HG03571 (cell line): ENCODE measurements around the gene SWSAP1.
"Not testable (repeated sequence)": the region's sequence is repeated elsewhere in the genome, so short reads cannot be mapped to it uniquely, and the experiment has no call there.

Experiments
- ATAC-seq: cut with Tn5 transposase; IDR thresholded peaks from one replicate; pipeline ENCODE4 v1.9.1; 2021; ENCODE audit not compliant: unreplicated experiment

SWSAP1 gene

DNA sequence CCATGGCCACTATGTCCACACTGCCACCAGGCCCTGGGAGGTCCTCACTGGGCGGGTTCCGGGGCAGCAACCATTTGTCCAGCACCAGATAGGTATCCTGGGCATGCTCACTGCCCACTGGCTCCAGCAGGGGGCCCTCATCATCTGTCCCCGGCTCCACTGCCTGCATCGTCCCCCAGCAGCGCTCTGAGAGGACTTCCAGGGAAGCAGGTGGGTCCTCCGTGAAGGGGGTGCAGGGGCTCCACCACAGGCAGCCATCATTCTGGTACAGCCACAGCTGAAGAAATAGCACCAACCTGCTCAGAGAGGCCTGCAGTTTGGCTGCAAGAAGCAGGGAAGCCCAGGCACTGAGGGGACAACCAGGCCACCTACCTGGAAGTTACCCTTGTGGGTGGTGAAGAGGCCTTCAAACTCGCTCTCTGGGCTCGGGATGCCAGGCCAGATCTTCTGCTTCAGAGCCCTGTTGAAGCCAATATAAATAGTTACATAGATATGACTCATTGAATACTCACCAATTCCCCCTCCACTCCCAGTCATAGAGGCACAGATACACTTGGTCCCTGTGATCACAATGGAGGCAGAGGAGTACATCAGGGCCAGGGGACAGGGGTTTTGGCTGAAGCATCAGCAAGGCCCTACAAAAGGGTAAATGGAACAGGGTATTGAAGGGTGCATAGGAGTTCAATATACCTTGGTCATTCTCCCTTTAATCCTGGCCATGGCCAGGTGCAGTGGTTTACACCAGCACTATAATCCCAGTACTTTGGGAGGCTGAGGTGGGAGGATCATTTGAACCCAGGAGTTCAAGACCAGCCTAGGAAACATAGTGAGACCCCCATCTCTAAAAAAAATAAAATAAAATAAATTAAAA lies 4.1 kb downstream of the SWSAP1 start:
- ATAC-seq, result no peak

DNA sequence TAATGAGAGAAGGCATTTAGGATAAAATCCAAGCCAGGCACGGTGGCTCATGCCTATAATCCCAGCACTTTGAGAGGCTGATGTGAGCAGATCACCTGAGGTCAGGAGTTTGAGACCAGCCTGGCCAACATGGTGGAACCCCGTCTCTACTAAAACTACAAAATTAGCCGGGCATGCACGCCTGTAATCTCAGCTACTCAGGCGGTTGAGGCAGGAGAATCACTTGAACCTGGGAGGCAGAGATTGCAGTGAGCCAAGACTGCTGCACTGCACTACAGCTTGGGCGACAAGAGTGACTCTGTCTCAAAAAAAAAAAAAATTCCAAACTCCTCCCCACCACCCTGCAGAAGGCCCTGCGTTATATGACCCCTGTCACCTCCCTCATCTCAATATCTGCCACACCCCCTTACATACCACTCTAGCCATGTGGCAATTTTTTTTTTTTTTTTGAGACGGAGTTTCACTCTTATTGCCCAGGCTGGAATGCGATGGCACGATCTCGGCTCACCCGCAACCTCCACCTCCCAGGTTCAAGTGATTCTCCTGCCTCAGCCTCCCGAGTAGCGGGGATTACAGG lies 4.9 kb downstream of the SWSAP1 start:
- not testable (repeated sequence) for ATAC-seq

DNA sequence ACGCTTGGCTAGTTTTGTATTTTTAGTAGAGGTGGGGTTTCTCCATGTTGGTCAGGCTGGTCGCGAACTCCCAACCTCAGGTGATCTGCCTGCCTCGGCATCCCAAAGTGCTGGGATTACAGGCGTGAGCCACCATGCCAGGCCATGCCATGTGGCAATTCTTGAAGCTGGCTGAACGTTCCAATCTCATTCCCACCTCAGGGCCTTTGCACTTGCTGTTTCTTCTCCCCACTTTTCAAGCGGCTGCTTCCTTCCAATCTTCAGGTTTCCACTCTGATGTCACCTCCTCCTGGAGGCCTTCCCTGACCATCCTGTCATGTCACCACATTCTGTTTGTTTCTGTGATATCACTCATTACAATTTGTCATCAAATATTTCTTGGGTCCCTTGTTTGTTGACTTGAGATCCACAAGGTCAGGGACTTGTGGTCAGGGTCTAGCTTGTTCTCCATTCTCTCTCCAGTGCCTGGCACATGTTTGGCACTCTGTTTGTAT lies 5.4 kb downstream of the SWSAP1 start:
- no peak for ATAC-seq

DNA sequence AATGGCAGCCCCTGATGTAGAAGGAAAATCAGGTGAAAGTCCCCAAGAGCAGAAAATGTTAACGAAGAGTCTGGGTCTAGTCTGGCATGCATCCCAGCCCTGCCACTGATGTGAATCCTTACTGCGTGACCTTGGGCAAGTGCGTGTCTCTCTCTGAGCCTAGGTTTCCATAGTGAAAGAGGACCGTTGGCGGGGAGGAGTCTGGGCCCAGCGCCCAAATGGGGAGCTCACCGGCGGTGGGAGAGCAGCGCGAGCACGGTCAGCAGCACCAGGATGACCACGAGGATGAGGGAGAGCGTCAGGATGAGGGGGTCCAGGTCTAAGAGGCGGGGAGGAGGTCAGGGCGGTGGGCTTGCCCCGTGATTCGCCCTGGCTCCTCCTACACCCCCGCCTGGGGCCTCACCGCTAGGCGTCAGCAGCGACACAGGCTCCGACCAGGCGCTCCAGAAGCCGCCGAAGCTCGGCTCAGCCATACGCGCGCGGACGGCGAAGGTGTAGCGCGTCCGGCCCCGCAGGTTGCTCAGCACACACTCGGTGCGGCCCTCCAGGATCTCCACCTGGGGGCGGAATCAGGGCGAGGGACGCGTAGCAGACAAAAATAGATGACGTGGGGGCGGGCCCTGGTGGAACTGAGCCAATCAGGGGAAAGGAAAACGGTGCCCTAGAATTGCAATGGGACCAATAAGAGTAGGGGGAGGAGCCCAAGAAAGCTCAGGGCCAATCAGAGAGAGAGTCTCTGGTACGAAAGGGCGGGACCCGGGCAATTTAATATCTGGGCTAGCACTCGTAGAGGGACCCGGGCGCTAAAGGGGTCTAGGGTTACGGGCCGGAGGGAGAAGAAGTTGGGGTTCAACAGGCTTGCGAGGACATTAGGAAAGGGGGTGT lies 6.4 kb downstream of the SWSAP1 start:
- peak; percentile 58 for ATAC-seq

DNA sequence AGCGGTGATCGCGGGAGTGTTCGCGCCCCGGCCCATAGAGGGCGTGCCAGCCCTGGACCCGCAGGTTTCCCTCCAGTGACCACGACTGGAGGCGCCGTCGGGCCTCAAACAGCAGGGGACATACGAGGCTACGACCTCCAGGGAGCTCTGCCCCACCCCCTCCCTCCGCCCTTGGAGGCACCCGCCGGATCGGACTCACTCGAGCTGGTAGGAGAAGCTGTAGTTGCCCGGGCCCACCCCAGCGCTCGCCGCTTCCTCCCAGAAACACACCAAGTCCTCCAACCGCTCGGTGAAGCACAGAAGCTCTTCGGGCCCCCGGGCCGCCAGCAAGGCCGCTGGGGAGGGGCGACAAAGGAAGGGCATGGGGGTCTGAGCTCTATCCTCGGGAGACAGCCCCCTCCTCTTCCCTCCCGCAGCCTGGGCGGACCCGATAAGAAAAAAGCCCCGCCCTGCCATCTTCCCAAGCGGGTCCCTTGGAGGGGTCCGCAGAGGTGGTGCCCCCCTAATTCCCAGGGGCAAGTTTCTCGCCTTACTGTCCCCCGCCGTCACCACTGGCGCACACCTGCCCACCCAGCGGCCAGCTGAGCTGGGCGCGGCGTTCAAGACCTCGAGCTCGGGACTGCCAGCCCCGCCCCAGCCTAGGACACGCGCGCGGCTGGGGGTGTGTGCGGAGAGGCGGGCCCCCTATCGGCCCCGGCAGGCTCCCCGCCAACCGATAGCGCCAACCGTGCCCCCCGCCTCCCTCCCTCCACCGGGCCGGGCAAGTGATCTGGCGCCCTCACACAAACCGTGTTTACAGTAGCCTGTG lies 8.6 kb downstream of the SWSAP1 start:
- ATAC-seq, result no peak

DNA sequence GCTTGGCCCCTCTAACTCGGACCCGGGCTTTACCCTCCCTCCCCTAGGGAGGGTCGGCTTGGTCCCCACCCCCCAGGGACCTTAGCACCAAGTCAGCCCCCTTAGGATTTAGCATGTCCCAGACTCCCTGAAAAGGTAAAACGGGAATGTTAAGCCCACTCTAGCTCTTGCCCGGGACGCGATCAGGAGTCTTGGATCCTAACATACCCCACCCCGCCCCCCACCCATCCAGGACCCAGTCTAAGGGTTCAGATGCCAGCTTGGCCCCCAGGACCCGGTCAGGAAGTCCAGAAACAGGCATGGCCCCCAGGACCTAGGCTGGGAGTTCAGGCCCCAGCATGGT lies 9.2 kb downstream of the SWSAP1 start:
- ATAC-seq, result no peak

DNA sequence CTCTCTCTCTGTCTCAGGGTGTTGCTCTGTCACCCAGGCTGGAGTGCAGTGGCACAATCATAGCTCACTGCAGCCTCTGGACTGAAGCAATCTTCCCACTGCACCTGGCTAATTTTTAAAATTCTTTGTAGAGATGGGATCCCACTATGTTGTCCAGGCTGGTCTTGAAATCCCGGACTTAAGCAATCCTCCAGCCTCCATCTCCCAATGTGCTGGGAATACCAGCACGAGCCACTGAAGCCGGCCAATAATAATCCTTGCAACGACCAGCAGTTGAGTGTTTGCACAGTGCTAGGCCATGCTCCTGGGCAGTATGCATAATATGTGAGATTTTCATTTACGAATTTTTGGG lies 10.3 kb downstream of the SWSAP1 start:
- no peak for ATAC-seq

DNA sequence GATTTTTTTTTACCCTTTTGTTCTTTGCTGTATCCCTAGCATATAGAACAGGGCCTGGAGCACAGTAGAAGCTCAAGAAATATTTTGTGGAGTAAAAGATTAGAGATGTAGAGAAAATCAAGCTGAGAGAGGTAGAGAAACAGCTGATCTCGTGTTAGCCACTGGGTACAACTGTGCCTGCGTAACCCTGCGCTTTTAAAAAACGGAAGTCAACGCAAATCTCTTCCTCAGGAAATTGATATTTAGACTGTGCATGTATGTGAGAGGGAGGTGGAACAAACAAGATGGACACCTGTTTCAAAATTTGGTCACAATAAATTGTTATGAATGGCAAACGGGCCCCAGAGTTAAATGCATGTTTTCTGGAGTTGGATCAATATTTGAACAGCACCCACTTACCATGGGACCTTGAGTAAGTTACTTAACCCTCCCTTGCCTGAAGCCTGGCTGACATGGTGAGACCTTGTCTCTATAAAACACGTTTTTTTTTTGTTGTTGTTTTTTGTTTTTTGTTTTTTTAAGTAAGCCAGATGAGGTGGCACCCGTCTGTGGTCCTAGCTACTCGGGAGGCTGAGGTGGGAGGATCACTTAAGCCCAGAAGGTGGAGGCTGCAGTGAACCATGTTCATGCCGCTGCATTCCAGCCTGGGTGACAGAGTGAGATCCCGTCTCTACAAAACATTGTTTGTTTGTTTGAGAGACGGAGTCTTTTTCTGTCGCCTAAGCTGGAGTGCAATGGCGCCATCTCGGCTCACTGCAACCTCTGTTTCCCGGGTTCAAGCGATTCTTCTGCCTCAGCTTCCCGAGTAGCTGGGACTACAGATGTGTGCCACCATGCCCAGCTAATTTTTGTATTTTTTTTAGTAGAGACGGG lies 12.9 kb downstream of the SWSAP1 start:
- ATAC-seq, result no peak

DNA sequence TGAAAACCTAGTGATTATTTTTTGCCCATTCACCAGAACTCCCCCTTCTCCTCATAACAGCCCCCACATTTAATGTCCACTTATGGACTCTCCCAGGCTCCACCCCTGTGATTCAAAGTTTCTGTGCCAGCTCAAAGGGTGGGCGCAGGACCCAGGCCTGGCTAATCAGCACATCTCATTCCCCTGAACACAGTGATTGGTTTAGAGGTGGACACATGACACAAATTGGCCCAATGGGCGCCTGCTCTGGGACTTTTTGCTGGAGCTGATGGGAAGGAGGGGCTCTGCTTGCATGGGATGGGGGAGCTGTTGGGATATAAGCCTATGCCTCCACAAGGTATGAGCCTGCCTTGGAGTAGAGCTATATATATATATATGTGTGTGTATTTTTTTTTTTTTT lies 15.9 kb downstream of the SWSAP1 start:
- no peak for ATAC-seq

DNA sequence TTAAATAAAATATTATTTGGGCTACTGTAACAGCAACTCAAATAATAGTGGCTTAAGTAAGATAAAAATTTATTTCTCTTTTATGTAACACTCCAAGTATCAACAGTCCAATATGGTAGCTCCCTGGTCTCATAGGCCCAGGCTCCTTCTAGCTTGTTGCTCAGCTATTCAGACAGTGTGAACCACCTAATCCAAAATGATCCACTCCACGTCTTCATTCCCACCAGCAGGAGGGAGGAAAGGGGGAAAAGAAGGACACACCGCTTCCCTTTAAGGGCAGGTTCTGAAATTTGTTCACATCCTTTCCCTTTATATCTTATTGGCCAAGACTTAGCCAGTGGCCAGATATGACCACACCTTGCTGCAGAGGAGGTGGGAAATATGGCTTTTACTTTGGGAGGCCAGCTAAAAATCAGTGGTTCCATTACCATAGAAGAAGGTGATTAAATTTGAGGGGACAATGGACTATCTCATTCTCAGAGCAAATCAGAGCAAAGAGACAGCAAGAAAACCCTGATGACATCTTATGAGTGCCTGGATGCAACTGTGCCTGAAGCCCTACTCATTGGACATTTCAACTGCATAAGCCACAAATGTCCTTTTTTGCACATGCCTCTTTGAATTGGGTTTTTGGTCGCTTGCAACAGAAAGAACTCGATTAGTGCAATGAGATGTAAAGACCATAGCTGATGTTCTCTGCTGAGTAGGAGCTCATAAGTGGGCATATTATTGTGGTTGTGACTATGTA lies 16.6 kb downstream of the SWSAP1 start:
- no peak for ATAC-seq

DNA sequence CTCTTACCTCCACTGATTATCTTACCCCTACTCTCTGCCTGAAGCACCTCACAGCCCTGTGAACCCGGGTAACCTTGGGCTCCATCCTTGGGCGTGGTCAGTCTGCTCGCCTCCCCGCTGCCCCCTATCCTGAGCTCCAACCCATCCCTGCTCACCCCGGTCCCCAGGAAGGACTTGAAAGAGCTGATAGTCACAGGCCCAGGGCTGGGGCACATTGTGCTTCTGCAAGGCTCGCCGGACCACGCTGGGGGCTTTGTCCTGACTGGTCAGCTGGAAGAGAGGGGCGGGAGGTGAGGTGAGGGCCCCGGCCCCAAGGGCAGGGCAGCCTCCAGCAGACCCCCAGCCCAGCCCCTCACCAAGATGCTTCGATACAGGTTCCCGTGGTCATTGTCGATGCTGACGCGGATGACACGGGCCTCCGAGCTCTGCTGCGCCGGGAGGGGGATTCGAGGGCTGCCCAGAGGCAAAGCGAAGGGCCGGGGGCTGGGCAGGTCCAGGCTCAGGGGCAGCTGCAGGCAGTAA lies 22.7 kb downstream of the SWSAP1 start:
- no peak for ATAC-seq

DNA sequence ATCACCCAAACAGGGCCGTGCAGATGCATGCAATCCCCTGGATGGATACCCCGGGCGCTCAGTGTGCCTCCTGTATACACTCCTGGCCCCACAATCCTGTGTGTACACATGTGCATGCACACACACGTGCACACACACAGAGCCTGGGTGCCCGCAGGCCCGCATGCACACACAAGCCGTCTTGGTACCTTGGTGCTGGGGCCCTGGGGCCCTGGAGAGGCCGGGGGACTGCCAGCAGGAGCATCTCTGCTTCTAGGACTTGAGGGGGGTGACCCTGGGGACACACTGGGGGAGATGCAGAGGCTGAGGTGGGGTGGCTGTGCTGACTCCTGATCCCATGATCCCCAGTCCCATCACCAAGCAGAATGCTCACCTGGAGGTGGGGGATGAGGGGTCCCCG lies 25.2 kb downstream of the SWSAP1 start:
- no peak for ATAC-seq

DNA sequence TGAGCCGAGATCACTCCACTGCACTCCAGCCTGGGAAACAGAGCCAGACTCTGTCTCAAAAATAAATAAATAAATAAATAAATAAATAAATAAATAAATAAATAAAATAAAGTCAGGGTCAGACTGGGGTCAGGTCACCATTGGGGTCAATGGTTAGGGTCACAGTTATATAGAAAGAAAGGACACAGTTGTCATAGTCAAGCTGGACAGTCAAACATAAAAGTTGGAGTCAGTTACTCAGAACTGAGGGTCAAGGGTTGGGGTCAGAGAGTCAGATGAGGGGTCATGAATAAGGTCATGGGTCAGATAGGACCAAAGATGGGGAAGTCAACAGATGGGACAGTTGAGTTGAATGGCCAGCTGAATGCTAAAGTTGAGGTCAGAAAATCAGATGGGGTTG lies 26.3 kb downstream of the SWSAP1 start:
- ATAC-seq, result no peak

DNA sequence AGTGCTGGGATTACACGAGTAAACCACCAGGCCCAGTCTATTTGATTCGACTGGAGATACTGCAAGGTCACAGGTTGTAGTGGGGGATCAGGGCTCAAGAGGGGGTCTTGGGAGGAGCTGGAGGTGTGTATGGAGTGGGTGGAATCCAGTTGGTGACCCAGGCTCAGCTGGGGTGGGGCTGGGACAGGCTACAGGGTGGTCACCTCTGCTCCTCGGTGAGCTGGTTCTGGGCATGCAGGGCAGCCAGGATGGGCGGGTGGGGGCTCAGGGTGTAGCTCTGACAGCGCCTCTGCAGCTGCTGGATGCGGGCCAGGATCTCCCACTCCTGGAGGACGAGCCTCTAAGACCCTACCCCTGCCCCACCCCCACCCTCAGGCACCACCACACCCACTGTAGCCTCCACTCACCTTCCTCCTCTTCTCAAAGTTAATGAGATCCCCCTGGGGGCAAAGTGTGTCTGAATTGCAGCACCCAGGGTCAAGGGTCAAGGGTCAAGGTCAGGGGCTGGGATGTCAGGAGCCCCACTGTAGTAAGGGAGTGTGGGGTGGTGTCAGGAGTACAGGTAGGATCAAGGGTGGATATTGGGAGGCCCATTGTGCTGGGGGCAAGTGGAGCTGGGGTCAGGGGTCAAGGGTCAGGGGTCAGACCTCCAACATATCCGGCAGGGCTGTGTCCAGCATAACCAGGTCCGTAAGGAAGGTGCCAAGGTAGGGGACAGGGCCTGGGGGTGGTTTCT lies 27.5 kb downstream of the SWSAP1 start:
- no peak for ATAC-seq

DNA sequence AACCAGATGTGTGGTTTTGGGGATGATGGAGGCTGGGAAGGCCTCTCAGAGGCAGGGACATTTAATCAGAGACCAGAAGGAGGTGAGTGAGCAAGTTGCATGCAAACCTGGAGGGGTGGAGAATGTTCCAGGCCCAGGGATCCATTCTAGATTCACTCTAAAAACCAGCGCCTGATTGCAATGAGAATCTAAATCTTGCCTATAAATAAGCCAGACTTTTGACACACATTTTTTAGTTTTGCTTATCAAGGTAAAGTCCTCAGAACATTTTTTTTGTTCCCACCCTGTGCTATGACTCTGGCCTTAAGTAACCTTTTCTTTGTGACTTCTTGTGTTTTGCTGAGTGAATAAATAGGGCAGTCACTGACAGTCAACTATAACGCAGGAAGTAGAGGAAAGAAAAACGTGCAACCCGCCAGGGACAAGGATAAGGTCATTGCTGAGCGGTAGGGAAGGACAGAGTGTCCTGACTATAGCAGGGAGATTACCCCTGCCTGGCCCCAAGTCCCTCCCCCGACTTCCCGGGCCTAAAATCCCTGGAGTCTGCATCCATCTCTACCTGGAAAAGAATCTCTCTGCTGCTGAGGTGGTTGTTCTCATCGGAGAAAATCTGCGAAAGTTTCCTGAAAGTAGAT lies 30.2 kb downstream of the SWSAP1 start:
- no peak for ATAC-seq

DNA sequence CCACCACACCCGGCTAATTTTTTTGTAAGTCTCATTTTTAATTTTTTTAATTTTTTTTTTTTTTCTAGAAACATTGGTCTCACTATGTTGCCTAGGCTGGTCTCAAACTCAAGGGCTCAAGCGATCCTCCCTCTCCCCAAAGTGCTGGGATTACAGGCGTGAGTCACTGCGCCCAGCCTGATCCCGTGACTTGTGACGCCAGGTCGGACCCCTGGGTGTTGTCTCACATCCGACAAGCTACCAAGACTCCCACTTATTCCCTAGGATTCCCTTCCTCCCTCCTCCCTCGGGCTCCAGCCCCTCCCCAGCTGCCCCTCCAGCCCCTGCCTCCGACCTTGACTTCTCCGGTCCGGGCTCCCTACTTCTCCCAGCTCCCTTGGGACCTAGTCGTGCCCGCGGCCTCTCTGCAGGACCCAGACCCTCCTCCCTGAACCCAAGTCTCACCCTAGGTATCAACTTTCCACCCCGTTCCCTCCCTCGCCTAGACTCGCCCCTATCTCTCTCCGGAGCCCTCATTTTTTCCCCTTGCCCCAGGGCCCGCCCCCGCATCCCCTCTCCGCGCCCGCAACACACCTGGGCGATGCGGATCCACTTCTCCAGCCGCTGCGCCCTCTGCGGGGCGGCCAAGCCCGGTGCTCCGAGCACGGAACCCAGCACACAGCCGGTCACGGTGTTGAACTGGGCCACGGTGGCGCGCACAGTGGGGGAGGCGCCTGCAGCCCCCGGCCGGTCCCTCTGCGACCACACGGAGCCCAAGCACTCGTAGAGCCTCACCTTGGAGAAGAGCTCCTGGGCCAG lies 31.6 kb downstream of the SWSAP1 start:
- ATAC-seq, result no peak

DNA sequence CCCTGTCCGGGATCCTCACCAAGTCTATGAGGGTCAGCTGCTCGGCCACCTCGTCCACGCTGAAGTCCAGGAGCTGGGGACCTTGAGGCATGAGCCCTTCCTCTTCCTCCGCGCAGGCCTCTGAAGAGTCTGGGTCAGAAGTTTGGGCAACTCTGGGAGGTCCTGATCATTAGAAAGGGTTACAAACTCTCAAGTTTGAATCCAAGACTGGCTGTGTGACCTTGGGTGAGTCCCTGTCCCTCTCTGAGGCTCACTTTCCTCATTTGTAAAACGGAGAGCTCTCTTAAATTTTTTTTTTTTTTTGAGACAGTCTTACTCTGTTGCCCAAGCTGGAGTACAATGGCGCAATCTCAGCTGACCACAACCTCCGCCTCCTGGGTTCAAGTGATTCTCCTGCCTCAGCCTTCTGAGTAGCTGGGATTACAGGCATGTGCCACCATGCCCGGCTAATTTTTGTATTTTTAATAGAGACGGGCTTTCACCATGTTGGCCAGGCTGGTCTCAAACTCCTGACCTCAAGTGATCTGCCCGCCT lies 32.3 kb downstream of the SWSAP1 start:
- not testable (repeated sequence) for ATAC-seq
